ENCODE data around the gene EBNA1BP2.
"Not testable (repeated sequence)": the region's sequence is repeated elsewhere in the genome, so short reads cannot be mapped to it uniquely, and the experiment has no call there.

EBNA1BP2 gene

GRCh38 chr1:43119928-43120586, 52.0 kb downstream of the EBNA1BP2 start:
- DNase-seq (ENCODE audit: low spot score), result not testable (repeated sequence)
